ENCODE results near the gene MYO1E.

GRCh38 chr15:59138243-59138642 lies 234.4 kb downstream of the MYO1E start:
- peak; percentile 59 for TF ChIP-seq CTCF (conservative IDR thresholded peaks at IDR 0.05; ENCODE audit: low read depth, low read length)
- no peak for TF ChIP-seq POLR2A (IDR thresholded peaks at IDR 0.05; ENCODE audit: low read depth, low read length)
- no peak for TF ChIP-seq MAFK (IDR thresholded peaks at IDR 0.05; ENCODE audit: low read depth, low read length)
- no peak for TF ChIP-seq RFX5 (IDR thresholded peaks at IDR 0.05; ENCODE audit: low read depth, low read length)
- TF ChIP-seq CEBPB (IDR thresholded peaks at IDR 0.05; ENCODE audit: low read depth, low read length) = no peak
- TF ChIP-seq USF2 (IDR thresholded peaks at IDR 0.05; ENCODE audit: low read depth, low read length) = no peak
- TF ChIP-seq RAD21 (IDR thresholded peaks at IDR 0.05; ENCODE audit: low read length) = peak; percentile 38

All from IMR-90 (cell line).